CD14-positive monocyte (primary cell): Measurements from ENCODE around the gene KSR2. TPM values are rescaled to one million over a fixed set of nuclear protein-coding genes. Genes with fewer than 3 reads are reported as not detected.

Source experiments
- DNase-seq, 3 donors: peaks; one replicate each; pipeline ENCODE4 v3.0.0-alpha.2; 2011 to 2022
- H2AFZ ChIP-seq: 2 replicates; pipeline ENCODE4 v1.6.0; 2012; ENCODE audit warnings: mild to moderate bottlenecking, low read depth, low read length, inconsistent platforms; ENCODE audit not compliant: insufficient read depth, poor library complexity, severe bottlenecking
- H3K27ac ChIP-seq, 2 donors: 1 replicate in 1 of 2; 2 replicates in 1 of 2; pipeline ENCODE4 v1.5.1; 2012 to 2013; ENCODE audit warnings: low read length in 2 of 2, control low read depth in 1 of 2, inconsistent platforms in 1 of 2, low read depth in 1 of 2, mild to moderate bottlenecking in 1 of 2
- H3K27me3 ChIP-seq, 2 donors: one replicate each; pipeline versions ENCODE4 v1.6.0 to v1.6.1; 2011 to 2013; ENCODE audit warnings: low read length in 2 of 2; ENCODE audit not compliant: control insufficient read depth in 2 of 2, insufficient read depth in 2 of 2
- H3K36me3 ChIP-seq, 2 donors: replicated peaks in 1 of 2; 1 replicate in 1 of 2; 2 replicates in 1 of 2; pipeline versions ENCODE4 v1.5.1 to v1.6.1; 2012 to 2013; ENCODE audit warnings: low read length in 2 of 2, control low read depth in 1 of 2, inconsistent platforms in 1 of 2, mild to moderate bottlenecking in 1 of 2; ENCODE audit not compliant: insufficient read depth in 2 of 2, control insufficient read depth in 1 of 2
- H3K4me1 ChIP-seq, 2 donors: 1 replicate in 1 of 2; 2 replicates in 1 of 2; pipeline versions ENCODE4 v1.5.1 to v1.6.1; 2012 to 2013; ENCODE audit warnings: low read length in 2 of 2, control low read depth in 1 of 2, inconsistent platforms in 1 of 2, mild to moderate bottlenecking in 1 of 2, moderate library complexity in 1 of 2; ENCODE audit not compliant: insufficient read depth in 2 of 2, control insufficient read depth in 1 of 2
- H3K4me2 ChIP-seq: replicated peaks from 2 replicates; pipeline ENCODE3; 2012; ENCODE audit warnings: low read length, moderate library complexity, mild to moderate bottlenecking; ENCODE audit not compliant: poor library complexity, severe bottlenecking; ENCODE audit errors: extremely low read depth
- H3K4me3 ChIP-seq, 3 experiments: fragments of 200-600 bp in 1 of 3; sonication (generic) in 1 of 3; replicated peaks in 1 of 3; 1 replicate in 2 of 3; 2 replicates in 1 of 3; pipeline ENCODE4 v1.5.1; 2011 to 2013; ENCODE audit warnings: low read length in 3 of 3, mild to moderate bottlenecking in 3 of 3, control low read depth in 2 of 3, low read depth in 2 of 3, inconsistent platforms in 1 of 3, moderate library complexity in 1 of 3
- H3K79me2 ChIP-seq: 2 replicates; pipeline ENCODE4 v1.6.0; 2012; ENCODE audit warnings: mild to moderate bottlenecking, control low read depth, inconsistent platforms, low read length, moderate library complexity; ENCODE audit not compliant: insufficient read depth
- H3K9ac ChIP-seq: 2 replicates; pipeline ENCODE4 v1.6.0; 2017; ENCODE audit warnings: low read length, mild to moderate bottlenecking; ENCODE audit not compliant: insufficient read depth, poor library complexity, severe bottlenecking
- H3K9me3 ChIP-seq, 2 donors: replicated peaks in 1 of 2; 1 replicate in 1 of 2; 2 replicates in 1 of 2; pipeline versions ENCODE4 v1.5.1 to v1.6.1; 2012 to 2013; ENCODE audit warnings: low read length in 2 of 2, control low read depth in 1 of 2; ENCODE audit not compliant: control insufficient read depth in 1 of 2, insufficient read depth in 1 of 2
- H4K20me1 ChIP-seq: 2 replicates; pipeline ENCODE4 v1.6.0; 2012; ENCODE audit warnings: mild to moderate bottlenecking, low read length, control low read depth, moderate library complexity; ENCODE audit not compliant: insufficient read depth
- H3K27ac Mint-ChIP-seq, 7 donors: one replicate each; pipeline ENCODE4 v1.8.0; 2020; ENCODE audit warnings: mild to moderate bottlenecking in 7 of 7, mixed read lengths in 7 of 7, moderate library complexity in 6 of 7, inconsistent platforms in 2 of 7
- H3K27me3 Mint-ChIP-seq, 3 donors: one replicate each; pipeline ENCODE4 v1.8.0; 2021 to 2022; ENCODE audit warnings: low read depth in 3 of 3, mild to moderate bottlenecking in 3 of 3, mixed read lengths in 3 of 3, moderate library complexity in 3 of 3, inconsistent platforms in 1 of 3
- H3K36me3 Mint-ChIP-seq, 2 donors: one replicate each; pipeline ENCODE4 v1.8.0; 2020; ENCODE audit warnings: mixed read lengths in 2 of 2, inconsistent platforms in 1 of 2, mild to moderate bottlenecking in 1 of 2
- H3K4me1 Mint-ChIP-seq: one replicate; pipeline ENCODE4 v1.8.0; 2020; ENCODE audit warnings: mild to moderate bottlenecking, mixed read lengths
- H3K4me3 Mint-ChIP-seq, 2 donors: one replicate each; pipeline ENCODE4 v1.8.0; 2020; ENCODE audit warnings: mild to moderate bottlenecking in 2 of 2, mixed read lengths in 2 of 2, moderate library complexity in 1 of 2
- H3K9me3 Mint-ChIP-seq, 7 donors: one replicate each; pipeline ENCODE4 v1.8.0; 2020 to 2022; ENCODE audit warnings: mixed read lengths in 7 of 7, mild to moderate bottlenecking in 6 of 7, moderate library complexity in 6 of 7, inconsistent platforms in 2 of 7
- WGBS: methylation state at CpG from one replicate; pipeline ENCODE4 v1.1.5; 2013; ENCODE audit warnings: missing lambda C conversion rate; ENCODE audit not compliant: insufficient coverage; 5-methylcytosine and 5-hydroxymethylcytosine counted together
- intact Hi-C, 2 donors: fragments of 100-400 bp; cut with micrococcal nuclease; formaldehyde crosslinking; loops; one replicate each; pipeline versions ENCODE4 v1.15.0 to v1.15.1; 2023
- polyA plus RNA-seq, 3 donors: library from polyadenylated mRNA; depleted of rRNA in 1 of 3; unstranded in 2 of 3; stranded (reverse) in 1 of 3; fragments of 300-500 nt in 2 of 3; fragments of >200 nt in 1 of 3; fragmentation: Illumina TruSeq in 2 of 3; gene quantifications; 1 replicate in 2 of 3; 2 replicates in 1 of 3; pipeline ENCODE4 v1.2.3, GENCODE V29; 2012 to 2021
- TF ChIP-seq, protein P1 (sequence below): fragments of 200-600 bp; IDR thresholded peaks from one replicate; pipeline ENCODE4 v1.8.0; 2022; ENCODE audit warnings: antibody characterized with exemption, mild to moderate bottlenecking

The KSR2 gene
- polyA plus RNA-seq, 3 donors: not detected

DNA sequence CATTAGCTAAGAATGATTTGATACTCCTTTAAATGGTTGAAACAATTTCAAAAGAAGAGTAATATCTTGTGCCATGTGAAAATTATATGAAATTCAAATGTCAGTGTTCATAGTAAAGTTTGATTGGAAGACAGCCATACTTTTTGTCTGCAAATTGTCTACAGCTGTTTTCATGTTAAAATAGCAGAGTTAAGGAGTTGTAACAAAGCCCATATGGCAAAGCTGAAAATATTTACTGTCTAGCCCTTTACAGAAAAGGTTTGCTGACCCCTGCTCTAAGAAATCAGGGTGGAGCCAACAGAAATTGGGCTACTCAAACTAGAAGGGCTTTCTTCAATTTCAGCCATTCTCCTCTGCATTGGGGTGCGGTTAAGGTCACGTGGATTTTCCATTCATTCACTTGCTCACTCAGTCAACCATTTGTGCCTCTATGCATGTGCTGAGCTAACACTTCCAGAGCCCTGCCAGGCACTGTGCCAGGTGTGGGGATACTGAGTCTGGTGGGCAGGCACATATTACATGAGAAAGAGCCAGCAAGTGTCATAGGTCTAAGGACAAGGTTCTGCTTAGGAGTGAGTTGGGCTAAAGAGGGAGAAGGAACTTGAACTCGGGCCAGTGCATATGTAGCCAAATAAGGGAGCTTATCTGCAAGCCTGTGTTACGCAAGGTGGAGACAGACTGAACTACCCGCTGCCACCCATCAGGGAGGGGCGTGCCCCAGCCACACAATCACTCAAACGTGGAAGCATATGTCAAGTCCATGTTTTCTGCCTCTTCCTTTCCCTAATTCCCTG is 467.5 kb downstream of the KSR2 start:
- intact Hi-C loops: no loop called here
- H3K4me1 ChIP-seq: peaks cover 24 to 26% of the 10 kb centered on the region in 2 donors
- TF ChIP-seq, protein P1, sequence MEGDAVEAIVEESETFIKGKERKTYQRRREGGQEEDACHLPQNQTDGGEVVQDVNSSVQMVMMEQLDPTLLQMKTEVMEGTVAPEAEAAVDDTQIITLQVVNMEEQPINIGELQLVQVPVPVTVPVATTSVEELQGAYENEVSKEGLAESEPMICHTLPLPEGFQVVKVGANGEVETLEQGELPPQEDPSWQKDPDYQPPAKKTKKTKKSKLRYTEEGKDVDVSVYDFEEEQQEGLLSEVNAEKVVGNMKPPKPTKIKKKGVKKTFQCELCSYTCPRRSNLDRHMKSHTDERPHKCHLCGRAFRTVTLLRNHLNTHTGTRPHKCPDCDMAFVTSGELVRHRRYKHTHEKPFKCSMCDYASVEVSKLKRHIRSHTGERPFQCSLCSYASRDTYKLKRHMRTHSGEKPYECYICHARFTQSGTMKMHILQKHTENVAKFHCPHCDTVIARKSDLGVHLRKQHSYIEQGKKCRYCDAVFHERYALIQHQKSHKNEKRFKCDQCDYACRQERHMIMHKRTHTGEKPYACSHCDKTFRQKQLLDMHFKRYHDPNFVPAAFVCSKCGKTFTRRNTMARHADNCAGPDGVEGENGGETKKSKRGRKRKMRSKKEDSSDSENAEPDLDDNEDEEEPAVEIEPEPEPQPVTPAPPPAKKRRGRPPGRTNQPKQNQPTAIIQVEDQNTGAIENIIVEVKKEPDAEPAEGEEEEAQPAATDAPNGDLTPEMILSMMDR: no peak
- H4K20me1 ChIP-seq: no peaks in the 10 kb centered on the region
- H3K4me2 ChIP-seq: no peak overlapping the region
- 53% methylated on average over 6 of the region's 7 CpGs for WGBS
- Mint-ChIP-seq H3K36me3 (peaks cover 0 to 5% of the 10 kb centered on the region in 2 donors), H3K27ac (peak overlapping the region in 2 of 7 donors; percentile 11 to 33), H3K9me3 (peaks cover 4 to 11% (median 7%) of the 10 kb centered on the region in 7 donors), H3K4me3 (peak overlapping the region in 1 of 2 donors; percentile 56), H3K27me3 (peaks cover 13 to 18% (median 15%) of the 10 kb centered on the region in 3 donors), H3K4me1 (peaks cover 33% of the 10 kb centered on the region)
- no peaks in the 10 kb centered on the region for H3K79me2 ChIP-seq
- H3K9me3 ChIP-seq: peaks cover 0 to 3% of the 10 kb centered on the region in 2 donors
- no peak overlapping the region for H3K27ac ChIP-seq
- no peak overlapping the region for H3K4me3 ChIP-seq
- peak; percentile 14 to 18 (median 16) for DNase-seq
- no peak overlapping the region for H3K9ac ChIP-seq
- H2AFZ ChIP-seq: no peak overlapping the region
- H3K27me3 ChIP-seq: peaks cover 4 to 5% of the 10 kb centered on the region in 2 donors
- H3K36me3 ChIP-seq: no peaks in the 10 kb centered on the region

DNA sequence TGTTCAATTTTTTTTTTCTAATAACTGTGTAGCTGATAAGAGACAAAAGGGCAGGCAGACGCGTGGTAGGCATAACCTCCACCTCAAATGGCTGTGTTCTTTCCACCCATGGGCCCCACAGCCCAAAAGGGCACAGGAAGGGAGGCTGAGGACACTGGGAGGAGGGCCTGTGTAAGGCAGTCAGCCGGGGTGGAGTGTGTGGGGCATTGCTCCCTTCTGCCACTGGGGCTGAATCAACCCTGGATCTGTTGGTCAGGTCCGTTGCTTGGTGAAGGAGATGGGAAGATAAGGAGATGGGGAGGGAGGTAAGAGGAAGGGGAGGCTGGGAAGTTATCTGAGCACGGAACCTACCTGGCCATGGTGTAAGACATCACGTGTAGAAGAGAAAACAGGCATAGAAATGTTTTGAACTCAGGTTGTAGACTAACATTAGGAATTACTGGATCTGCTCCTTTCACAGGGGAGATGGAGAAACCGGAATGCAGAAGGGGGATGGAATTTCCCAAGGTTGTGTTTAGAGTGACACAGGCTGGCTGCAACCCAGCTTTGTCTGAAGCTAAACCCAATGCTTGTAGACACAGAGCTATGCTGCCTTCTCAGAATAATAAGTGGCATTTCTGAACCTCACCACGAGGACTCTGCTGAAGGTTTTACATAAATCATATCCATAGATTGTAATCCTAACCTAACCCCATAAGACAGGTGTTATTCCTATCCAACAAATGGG is 468.9 kb downstream of the KSR2 start:
- Histone ChIP-seq H3K4me1 (peaks cover 24 to 26% of the 10 kb centered on the region in 2 donors), H3K79me2 (no peaks in the 10 kb centered on the region), H3K36me3 (no peaks in the 10 kb centered on the region), H3K4me3 (no peak overlapping the region), H3K27me3 (peaks cover under 1 to 4% of the 10 kb centered on the region in 2 donors), H3K9me3 (peaks cover 0 to 3% of the 10 kb centered on the region in 2 donors), H2AFZ (no peak overlapping the region), H3K27ac (no peak overlapping the region), H4K20me1 (no peaks in the 10 kb centered on the region), H3K9ac (no peak overlapping the region), H3K4me2 (no peak overlapping the region)
- Mint-ChIP-seq H3K27ac (no peak overlapping the region), H3K4me3 (peak overlapping the region in 1 of 2 donors; percentile 36), H3K4me1 (peaks cover 31% of the 10 kb centered on the region), H3K9me3 (peaks cover 4 to 11% (median 7%) of the 10 kb centered on the region in 7 donors), H3K27me3 (peaks cover 10 to 16% (median 13%) of the 10 kb centered on the region in 3 donors), H3K36me3 (peaks cover 0 to 5% of the 10 kb centered on the region in 2 donors)
- TF ChIP-seq, protein P1: no peak
- intact Hi-C loops: no loop called here
- no peak for DNase-seq
- WGBS: 72% methylated on average over 6 of the region's 8 CpGs
